GM12878 (cell line): ENCODE results near the gene PUSL1. TPM values are rescaled to one million over a fixed set of nuclear protein-coding genes. Genes with fewer than 3 reads are reported as not detected.

Experiments
- ATAC-seq: fragments of 200-7000 bp; cut with Tn5 transposase; 3 replicates; pipeline ENCODE4 v1.9.1; 2020; ENCODE audit warnings: mild to moderate bottlenecking, moderate library complexity
- BruUV-seq: library from RNA; stranded (reverse); fragments of 400-500 nt; replicated peaks from 2 replicates; lab custom pipeline; 2021; lab: Mats Ljungman, UMichigan
- CTCF ChIA-PET: fragments of 300-600 bp; sonication (Branson Sonifier 250); formaldehyde crosslinking; extraction: SDS; loops from one replicate; lab custom pipeline; 2021; ENCODE audit warnings: inconsistent platforms; lab: Yijun Ruan, JAX
- POLR2A ChIA-PET: fragments of 350-600 bp; formaldehyde crosslinking; extraction: SDS; loops from one replicate; lab custom pipeline; 2021; ENCODE audit warnings: inconsistent platforms; lab: Charles Lee
- RAD21 ChIA-PET: fragments of 300-600 bp; sonication (Branson Sonifier 250); formaldehyde crosslinking; loops from one replicate; lab custom pipeline; 2023; ENCODE audit warnings: antibody characterized with exemption; ENCODE audit not compliant: unreplicated experiment; lab: Charles Lee
- SMC1A ChIA-PET: fragments of 300-600 bp; sonication (Branson Sonifier 250); formaldehyde crosslinking; loops from one replicate; lab custom pipeline; 2023; ENCODE audit not compliant: unreplicated experiment, uncharacterized antibody; lab: Charles Lee
- DNase-seq: peaks from one replicate; pipeline ENCODE4 v3.0.0-alpha.2; 2011; ENCODE audit warnings: low read depth, low spot score
- FAIRE-seq: peaks from 3 replicates; lab custom pipeline; 2011; peaks lifted over from hg19 to GRCh38; lab: Jason Lieb, UNC
- H2AFZ ChIP-seq: 2 replicates; pipeline ENCODE4 v1.6.0; 2011; ENCODE audit warnings: low read depth, low read length, control low read depth; ENCODE audit not compliant: control insufficient read depth
- H3K27ac ChIP-seq: 2 replicates; pipeline ENCODE4 v1.5.1; 2011; ENCODE audit warnings: control low read depth; ENCODE audit not compliant: control insufficient read depth, insufficient read depth
- H3K27me3 ChIP-seq, 2 experiments: replicated peaks in 1 of 2; 2 replicates each; pipeline versions ENCODE4 v1.6.0 to v1.6.1; 2011; ENCODE audit warnings: low read length in 1 of 2; ENCODE audit not compliant: control insufficient read depth in 2 of 2, insufficient read depth in 2 of 2
- H3K36me3 ChIP-seq, 2 experiments: 2 replicates each; pipeline ENCODE4 v1.5.1; 2011; ENCODE audit warnings: low read length in 1 of 2; ENCODE audit not compliant: control insufficient read depth in 2 of 2, insufficient read depth in 2 of 2
- H3K4me1 ChIP-seq: 2 replicates; pipeline ENCODE4 v1.6.1; 2011; ENCODE audit warnings: mild to moderate bottlenecking, low read length, moderate library complexity, mixed read lengths; ENCODE audit not compliant: control insufficient read depth, insufficient read depth
- H3K4me2 ChIP-seq: 2 replicates; pipeline ENCODE4 v1.6.0; 2011; ENCODE audit warnings: control low read depth; ENCODE audit not compliant: control insufficient read depth, insufficient read depth
- H3K4me3 ChIP-seq: fragments of 200-600 bp; sonication (generic); 2 replicates; pipeline ENCODE4 v1.5.1; 2016
- H3K79me2 ChIP-seq: 2 replicates; pipeline ENCODE4 v1.6.0; 2011; ENCODE audit warnings: low read length; ENCODE audit not compliant: control insufficient read depth, insufficient read depth
- H3K9ac ChIP-seq: 2 replicates; pipeline ENCODE4 v1.8.0; 2011; ENCODE audit warnings: low read length, control low read depth, mixed read lengths; ENCODE audit not compliant: control insufficient read depth, insufficient read depth
- H3K9me3 ChIP-seq: replicated peaks from 3 replicates; pipeline ENCODE4 v1.5.1; 2011; ENCODE audit warnings: mild to moderate bottlenecking, low read length; ENCODE audit not compliant: control insufficient read depth, insufficient read depth
- H4K20me1 ChIP-seq: 2 replicates; pipeline ENCODE4 v1.6.0; 2011; ENCODE audit not compliant: control insufficient read depth, insufficient read depth
- ASH2L ChIP-seq: fragments of 300-600, 200-600 bp; sonication (generic); IDR thresholded peaks from 2 replicates; pipeline ENCODE4 v1.6.1; 2017; ENCODE audit warnings: low read depth, mild to moderate bottlenecking, borderline replicate concordance
- CEBPB ChIP-seq, 2 experiments: fragments of 150-350 bp in 1 of 2; IDR thresholded peaks; 2 replicates each; pipeline ENCODE4 v1.6.1; 2012 to 2014; ENCODE audit warnings: low read depth in 2 of 2, low read length in 2 of 2, borderline replicate concordance in 1 of 2, inconsistent platforms in 1 of 2
- GATAD2B ChIP-seq: fragments of 450-650 bp; conservative IDR thresholded peaks from 2 replicates; pipeline ENCODE4 v1.6.1; 2017; ENCODE audit warnings: low read depth, mild to moderate bottlenecking, moderate library complexity
- HSF1 ChIP-seq: fragments of 150-350 bp; IDR thresholded peaks from 2 replicates; pipeline ENCODE4 v1.6.1; 2014; ENCODE audit warnings: mild to moderate bottlenecking, low read depth, low read length
- IRF5 ChIP-seq: fragments of 450-650 bp; IDR thresholded peaks from 2 replicates; pipeline ENCODE4 v1.6.1; 2017; ENCODE audit warnings: borderline replicate concordance
- JUNB ChIP-seq: IDR thresholded peaks from 2 replicates; pipeline ENCODE4 v1.6.1; 2016; ENCODE audit warnings: antibody characterized with exemption, mild to moderate bottlenecking
- NFYB ChIP-seq: IDR thresholded peaks from 2 replicates; pipeline ENCODE4 v1.6.1; 2011; ENCODE audit warnings: low read depth, mild to moderate bottlenecking, low read length, improper control_type of control experiment, moderate library complexity; ENCODE audit not compliant: insufficient read depth
- POLR2A ChIP-seq: IDR thresholded peaks from 2 replicates; pipeline ENCODE4 v1.6.1; 2011; ENCODE audit warnings: low read depth, mild to moderate bottlenecking, low read length
- RELA ChIP-seq: fragments of 450-650 bp; IDR thresholded peaks from 2 replicates; pipeline ENCODE4 v1.8.0; 2014; ENCODE audit warnings: borderline replicate concordance; ENCODE audit not compliant: partially characterized antibody
- SMARCA5 ChIP-seq: fragments of 450-650 bp; IDR thresholded peaks from 2 replicates; pipeline ENCODE4 v1.6.1; 2017; ENCODE audit warnings: mild to moderate bottlenecking
- STAT3 ChIP-seq: IDR thresholded peaks from 2 replicates; pipeline ENCODE4 v1.6.1; 2011; ENCODE audit warnings: low read depth, low read length, improper control_type of control experiment
- ZZZ3 ChIP-seq: IDR thresholded peaks from 2 replicates; pipeline ENCODE4 v1.6.1; 2011; ENCODE audit warnings: low read depth; ENCODE audit not compliant: control insufficient read depth, insufficient read length
- WGBS: methylation state at CpG from one replicate; pipeline ENCODE4 v1.1.6; 2016; ENCODE audit warnings: low lambda C conversion rate; ENCODE audit not compliant: insufficient replicate concordance, insufficient coverage; ENCODE audit errors: missing lambda C conversion rate; 5-methylcytosine and 5-hydroxymethylcytosine counted together
- in situ Hi-C: fragments of 300-500 bp; cut with MboI; formaldehyde crosslinking; loops from 9 replicates; pipeline ENCODE4 v1.14.3; 2018; ENCODE audit warnings: mixed read lengths
- intact Hi-C: fragments of 100-400 bp; cut with micrococcal nuclease; formaldehyde crosslinking; loops from one replicate; pipeline ENCODE4 v1.14.2; 2022; ENCODE audit not compliant: unreplicated experiment
- polyA plus RNA-seq, 11 experiments: library from polyadenylated mRNA; depleted of rRNA in 4 of 11; unstranded in 6 of 11; stranded (reverse) in 5 of 11; fragments of >200 nt; fragmentation: Nextera tagmentation in 4 of 11; fragmentation: Illumina TruSeq in 1 of 11; extraction: Ambion mirVana in 4 of 11; extraction: Trizol in 1 of 11; gene quantifications; 1 replicate in 1 of 11; 2 replicates in 10 of 11; pipeline versions ENCODE4 v1.2.1 to v1.2.3, GENCODE V29; 2011 to 2016; ENCODE audit warnings: inconsistent platforms in 2 of 11, missing spikeins in 2 of 11, low read depth in 1 of 11
- total RNA-seq, 4 experiments: library from RNA; depleted of rRNA in 3 of 4; stranded (reverse); fragments of >200 nt in 3 of 4; fragmentation: Illumina TruSeq in 1 of 4; extraction: Trizol in 1 of 4; gene quantifications; 2 replicates each; pipeline versions ENCODE4 v1.2.1 to v1.2.3, GENCODE V29; 2013 to 2021

PUSL1 gene
- total and polyA plus RNA-seq, 10 of the 15 experiments (the other 5 are each of a cell fraction or from before 2014, with no cell fraction given): 0.16 to 28.4 (median 15.1) TPM

GRCh38 chr1:1264026-1264425 lies 44.4 kb upstream of the PUSL1 start:
- ATAC-seq (no peak), FAIRE-seq (no peak), DNase-seq (no peak)
- Histone ChIP-seq H3K4me1 (no peaks in the 10 kb centered on the region), H3K4me2 (no peak overlapping the region), H3K4me3 (no peak overlapping the region), H3K27ac (no peak overlapping the region), H3K9ac (no peak overlapping the region), H3K36me3 (peaks cover 19 to 25% of the 10 kb centered on the region in 2 experiments), H3K9me3 (no peaks in the 10 kb centered on the region), H3K27me3 (no peaks in the 10 kb centered on the region), H4K20me1 (no peaks in the 10 kb centered on the region), H3K79me2 (peaks cover 4% of the 10 kb centered on the region), H2AFZ (no peak overlapping the region)
- POLR2A ChIA-PET: interaction anchor here (0.6 to 1.3 kb wide), 2 partner anchors 13 to 264 kb away, joined by 8 read pairs; no protein-coding TSS in a partner anchor
- no TSS peak for BruUV-seq
- in situ Hi-C loops (no loop called here), intact Hi-C loops (no loop called here)
- RAD21 ChIA-PET: no interaction called here
- WGBS: 93% methylated on average over 9 of the region's 9 CpGs
- TF ChIP-seq RELA: no peak
- TF ChIP-seq NFYB: no peak
- TF ChIP-seq IRF5: no peak
- TF ChIP-seq GATAD2B: no peak
- no peak for TF ChIP-seq SMARCA5
- no peak for TF ChIP-seq POLR2A
- TF ChIP-seq ASH2L: no peak
- TF ChIP-seq CEBPB (IDR thresholded peaks at IDR 0.05; ENCODE audit: borderline replicate concordance in 1 of 2, low read depth in 2 of 2, low read length in 2 of 2): no peak
- TF ChIP-seq ZZZ3: no peak
- no peak for TF ChIP-seq JUNB
- no peak for TF ChIP-seq STAT3
- no peak for TF ChIP-seq HSF1
- SMC1A ChIA-PET: no interaction called here
- CTCF ChIA-PET: interaction anchor here (1.1 to 1.2 kb wide), 2 partner anchors 36 to 141 kb away, joined by 3 read pairs; no protein-coding TSS in a partner anchor
